Trophoblast cell (in vitro differentiated cells and primary cell): ENCODE measurements around the gene HAPSTR1.
A peak's percentile ranks its signal among the peaks of the same experiment; 100 is the strongest.

Experiments
- DNase-seq, 2 donors: peaks; one replicate each; pipeline ENCODE4 v3.0.0-alpha.2; 2016
- H2AFZ ChIP-seq: 2 replicates; pipeline ENCODE4 v1.6.1; 2013; ENCODE audit warnings: low read length, moderate library complexity, mild to moderate bottlenecking; ENCODE audit not compliant: insufficient read depth, poor library complexity
- H2AK5ac ChIP-seq: 2 replicates; pipeline ENCODE4 v1.6.1; 2013; ENCODE audit warnings: mild to moderate bottlenecking, low read length
- H2BK120ac ChIP-seq: 2 replicates; pipeline ENCODE4 v1.6.1; 2013; ENCODE audit warnings: low read length, mild to moderate bottlenecking, moderate library complexity; ENCODE audit not compliant: insufficient read depth, poor library complexity
- H2BK12ac ChIP-seq: 2 replicates; pipeline ENCODE4 v1.6.1; 2013; ENCODE audit warnings: mild to moderate bottlenecking, low read length, moderate library complexity
- H2BK5ac ChIP-seq: 2 replicates; pipeline ENCODE4 v1.6.1; 2013; ENCODE audit warnings: low read length, low read depth, moderate library complexity, mild to moderate bottlenecking; ENCODE audit not compliant: poor library complexity
- H3K14ac ChIP-seq: 2 replicates; pipeline ENCODE4 v1.6.1; 2013; ENCODE audit warnings: mild to moderate bottlenecking, low read length
- H3K18ac ChIP-seq: 2 replicates; pipeline ENCODE4 v1.6.1; 2013; ENCODE audit warnings: mild to moderate bottlenecking, low read length
- H3K23ac ChIP-seq: 2 replicates; pipeline ENCODE4 v1.6.1; 2013; ENCODE audit warnings: low read length
- H3K27ac ChIP-seq: 2 replicates; pipeline ENCODE4 v1.5.1; 2013; ENCODE audit warnings: low read depth, mild to moderate bottlenecking, inconsistent platforms, low read length, moderate library complexity
- H3K27me3 ChIP-seq: 2 replicates; pipeline ENCODE4 v1.6.1; 2013; ENCODE audit warnings: inconsistent platforms, mild to moderate bottlenecking, low read length, moderate library complexity; ENCODE audit not compliant: insufficient read depth
- H3K36me3 ChIP-seq, 2 experiments: 1 replicate in 1 of 2; 2 replicates in 1 of 2; pipeline ENCODE4 v1.6.1; 2013; ENCODE audit warnings: low read length in 2 of 2, mild to moderate bottlenecking in 2 of 2, moderate library complexity in 1 of 2; ENCODE audit not compliant: insufficient read depth in 2 of 2, control insufficient read depth in 1 of 2
- H3K4ac ChIP-seq: 2 replicates; pipeline ENCODE4 v1.6.1; 2013; ENCODE audit warnings: low read depth, mild to moderate bottlenecking, low read length, moderate library complexity
- H3K4me1 ChIP-seq, 2 experiments: 1 replicate in 1 of 2; 2 replicates in 1 of 2; pipeline ENCODE4 v1.6.1; 2013; ENCODE audit warnings: low read length in 2 of 2, mild to moderate bottlenecking in 2 of 2, moderate library complexity in 1 of 2; ENCODE audit not compliant: insufficient read depth in 2 of 2, control insufficient read depth in 1 of 2
- H3K4me2 ChIP-seq: 2 replicates; pipeline ENCODE4 v1.6.1; 2013; ENCODE audit warnings: inconsistent platforms, mild to moderate bottlenecking, low read length, moderate library complexity
- H3K4me3 ChIP-seq: 2 replicates; pipeline ENCODE4 v1.5.1; 2013; ENCODE audit warnings: mild to moderate bottlenecking, low read depth, low read length, inconsistent platforms
- H3K79me1 ChIP-seq: one replicate; pipeline ENCODE4 v1.6.1; 2013; ENCODE audit warnings: low read length
- H3K79me2 ChIP-seq: 2 replicates; pipeline ENCODE4 v1.6.1; 2013; ENCODE audit warnings: low read length, mild to moderate bottlenecking; ENCODE audit not compliant: control insufficient read depth, insufficient read depth, poor library complexity
- H3K9ac ChIP-seq: 2 replicates; pipeline ENCODE4 v1.6.1; 2013; ENCODE audit warnings: mild to moderate bottlenecking, low read length
- H3K9me3 ChIP-seq: 2 replicates; pipeline ENCODE4 v1.6.1; 2013; ENCODE audit warnings: low read depth, mild to moderate bottlenecking, control low read depth, inconsistent platforms, low read length; ENCODE audit not compliant: insufficient read depth
- H4K12ac ChIP-seq: 2 replicates; pipeline ENCODE4 v1.6.1; 2013; ENCODE audit warnings: low read depth, mild to moderate bottlenecking, low read length, moderate library complexity
- H4K8ac ChIP-seq: 2 replicates; pipeline ENCODE4 v1.6.1; 2013; ENCODE audit warnings: low read depth, mild to moderate bottlenecking, low read length, moderate library complexity
- H4K91ac ChIP-seq: one replicate; pipeline ENCODE4 v1.6.1; 2013; ENCODE audit warnings: low read depth, mild to moderate bottlenecking, low read length, moderate library complexity
- WGBS: extraction: QIAGEN DNeasy Blood & Tissue Kit; methylation state at CpG from one replicate; pipeline ENCODE4 v1.1.7; 2013; ENCODE audit warnings: missing lambda C conversion rate; ENCODE audit not compliant: insufficient read length, insufficient coverage; ENCODE audit errors: extremely low coverage; 5-methylcytosine and 5-hydroxymethylcytosine counted together

Gene HAPSTR1

DNA sequence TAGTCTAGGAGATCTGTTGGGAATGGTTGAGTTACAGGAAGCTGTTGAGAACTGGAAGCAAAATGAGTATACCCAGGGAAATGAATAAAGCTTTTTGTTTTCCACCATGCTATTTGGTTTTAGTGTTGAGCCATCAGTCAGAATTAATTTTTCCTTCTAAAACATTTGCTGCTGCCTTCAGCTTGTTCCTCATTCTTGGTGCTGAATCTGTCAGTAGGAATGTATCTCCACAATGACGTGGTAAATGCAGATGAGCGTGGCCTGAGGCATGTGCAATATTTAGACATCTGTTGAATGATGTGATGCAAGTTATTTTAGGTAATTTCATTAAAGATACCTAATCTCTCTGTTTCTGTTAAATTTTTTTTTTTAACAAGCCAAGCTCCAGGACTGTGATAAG lies 10.9 kb downstream of the HAPSTR1 start:
- Histone ChIP-seq H2BK12ac (no peak overlapping the region), H3K18ac (no peak overlapping the region), H3K27me3 (no peaks in the 10 kb centered on the region), H4K8ac (no peak overlapping the region), H2AK5ac (no peak overlapping the region), H3K4me2 (no peak overlapping the region), H3K36me3 (peaks cover 34 to 48% of the 10 kb centered on the region in 2 experiments), H2AFZ (no peak overlapping the region), H3K79me2 (peaks cover 33% of the 10 kb centered on the region), H2BK5ac (no peak overlapping the region), H3K9me3 (no peaks in the 10 kb centered on the region), H3K27ac (no peak overlapping the region), H4K91ac (no peak overlapping the region), H3K4ac (peak overlapping the region; percentile 22), H3K14ac (no peak overlapping the region), H2BK120ac (no peak overlapping the region), H4K12ac (no peak overlapping the region), H3K79me1 (no peaks in the 10 kb centered on the region), H3K23ac (no peak overlapping the region), H3K4me3 (no peak overlapping the region), H3K4me1 (peaks cover 0 to 4% of the 10 kb centered on the region in 2 experiments), H3K9ac (no peak overlapping the region)
- no CpG with 5 or more reads among the region's 2 CpGs for WGBS
- peak; percentile 85 to 94 for DNase-seq

DNA sequence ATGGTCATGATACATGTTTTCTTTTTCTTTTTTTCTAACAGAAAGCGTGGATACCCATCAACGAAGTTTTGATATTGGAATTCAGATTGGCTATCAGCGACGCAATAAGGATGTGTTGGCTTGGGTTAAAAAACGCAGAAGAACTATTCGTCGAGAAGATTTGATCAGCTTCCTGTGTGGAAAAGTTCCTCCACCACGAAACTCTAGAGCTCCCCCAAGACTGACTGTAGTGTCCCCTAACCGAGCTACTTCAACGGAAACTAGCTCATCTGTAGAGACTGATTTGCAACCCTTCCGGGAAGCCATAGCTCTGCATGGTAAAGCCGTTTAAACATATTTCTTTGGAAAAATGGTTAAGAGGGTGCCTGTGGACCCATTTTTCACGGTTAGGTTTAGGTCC lies 11.5 kb downstream of the HAPSTR1 start:
- H3K9ac ChIP-seq: no peak overlapping the region
- no peak overlapping the region for H4K8ac ChIP-seq
- no peak overlapping the region for H3K27ac ChIP-seq
- peaks cover 0 to 6% of the 10 kb centered on the region in 2 experiments for H3K4me1 ChIP-seq
- no peak overlapping the region for H4K91ac ChIP-seq
- H3K36me3 ChIP-seq: peaks cover 32 to 48% of the 10 kb centered on the region in 2 experiments
- H2BK120ac ChIP-seq: no peak overlapping the region
- no peak overlapping the region for H4K12ac ChIP-seq
- H3K4me2 ChIP-seq: no peak overlapping the region
- H3K4ac ChIP-seq: peak overlapping the region; percentile 96
- no peak overlapping the region for H3K4me3 ChIP-seq
- no peak for DNase-seq
- no peaks in the 10 kb centered on the region for H3K79me1 ChIP-seq
- H3K27me3 ChIP-seq: no peaks in the 10 kb centered on the region
- H3K23ac ChIP-seq: no peak overlapping the region
- peaks cover 31% of the 10 kb centered on the region for H3K79me2 ChIP-seq
- H3K18ac ChIP-seq: no peak overlapping the region
- H3K14ac ChIP-seq: no peak overlapping the region
- no peaks in the 10 kb centered on the region for H3K9me3 ChIP-seq
- no peak overlapping the region for H2AFZ ChIP-seq
- no peak overlapping the region for H2BK5ac ChIP-seq
- H2BK12ac ChIP-seq: no peak overlapping the region
- no CpG with 5 or more reads among the region's 13 CpGs for WGBS
- H2AK5ac ChIP-seq: no peak overlapping the region

DNA sequence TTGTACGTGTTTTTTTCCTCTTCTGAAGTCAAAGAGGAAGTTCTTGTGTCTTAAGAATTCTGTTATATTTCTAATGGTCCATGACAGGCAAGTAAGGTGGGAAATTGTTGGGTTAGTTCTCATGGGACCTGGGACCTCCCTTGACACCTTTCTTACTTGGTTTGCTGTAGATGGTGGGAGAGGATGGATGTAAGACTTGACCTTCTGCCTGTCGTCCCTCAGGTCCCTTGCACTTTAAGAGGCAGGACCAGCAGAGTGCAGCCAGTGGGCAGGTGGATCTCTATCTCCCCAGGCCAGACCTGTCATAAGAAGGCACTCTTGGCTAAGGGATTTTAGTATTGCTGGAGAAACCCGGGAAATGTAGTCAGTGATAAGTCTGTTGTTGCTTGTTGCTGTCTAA lies 12.1 kb downstream of the HAPSTR1 start:
- DNase-seq: no peak
- Histone ChIP-seq H3K27ac (no peak overlapping the region), H3K4me3 (no peak overlapping the region), H4K91ac (no peak overlapping the region), H3K79me2 (peaks cover 28% of the 10 kb centered on the region), H3K9me3 (no peaks in the 10 kb centered on the region), H3K18ac (no peak overlapping the region), H4K8ac (no peak overlapping the region), H2BK120ac (no peak overlapping the region), H3K79me1 (no peaks in the 10 kb centered on the region), H3K23ac (peak overlapping the region; percentile 74), H3K4me2 (no peak overlapping the region), H3K14ac (no peak overlapping the region), H2AFZ (no peak overlapping the region), H3K4ac (peak overlapping the region; percentile 99), H3K4me1 (peaks cover 0 to 6% of the 10 kb centered on the region in 2 experiments), H4K12ac (no peak overlapping the region), H3K9ac (no peak overlapping the region), H2AK5ac (no peak overlapping the region), H2BK12ac (no peak overlapping the region), H3K36me3 (peaks cover 31 to 49% of the 10 kb centered on the region in 2 experiments), H2BK5ac (no peak overlapping the region), H3K27me3 (no peaks in the 10 kb centered on the region)
- WGBS: no CpG with 5 or more reads among the region's 3 CpGs

DNA sequence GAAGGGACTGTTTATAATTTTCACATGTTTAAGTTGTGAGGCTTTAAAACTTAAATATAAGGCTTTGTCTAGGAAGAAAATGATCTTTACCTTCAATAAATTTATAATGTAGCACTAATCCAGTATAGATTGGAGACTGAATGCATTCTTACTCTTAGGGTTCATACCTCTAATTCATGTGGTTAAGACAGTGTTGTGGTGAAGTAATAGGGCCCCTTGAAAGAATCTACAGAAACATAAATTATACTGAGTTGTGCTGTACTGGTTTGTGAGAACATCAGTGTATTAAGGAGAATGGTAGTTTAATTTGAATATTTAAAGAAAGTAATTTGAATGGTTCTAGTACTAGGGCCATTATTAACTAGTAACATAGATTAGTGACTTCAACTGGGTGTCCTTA lies 13.7 kb downstream of the HAPSTR1 start:
- Histone ChIP-seq H2BK5ac (no peak overlapping the region), H3K79me2 (peaks cover 26% of the 10 kb centered on the region), H4K8ac (no peak overlapping the region), H3K14ac (no peak overlapping the region), H2BK120ac (no peak overlapping the region), H3K27ac (no peak overlapping the region), H4K12ac (no peak overlapping the region), H2AK5ac (no peak overlapping the region), H3K23ac (no peak overlapping the region), H3K4me1 (peaks cover 4 to 9% of the 10 kb centered on the region in 2 experiments), H3K36me3 (peaks cover 30 to 53% of the 10 kb centered on the region in 2 experiments), H3K79me1 (no peaks in the 10 kb centered on the region), H3K4me3 (no peak overlapping the region), H2AFZ (no peak overlapping the region), H3K9ac (no peak overlapping the region), H3K4ac (no peak overlapping the region), H3K18ac (no peak overlapping the region), H2BK12ac (no peak overlapping the region), H3K4me2 (no peak overlapping the region), H4K91ac (no peak overlapping the region), H3K27me3 (no peaks in the 10 kb centered on the region), H3K9me3 (no peaks in the 10 kb centered on the region)
- DNase-seq: no peak
